Heart left ventricle (tissue), 16 donors: Measurements from ENCODE around the gene CYP26A1. TPM values are rescaled to one million over a fixed set of nuclear protein-coding genes. Genes with fewer than 3 reads are reported as not detected.
A peak's percentile ranks its signal among the peaks of the same experiment; 100 is the strongest.

Source experiments
- ATAC-seq, 4 donors: fragments of 200-7000 bp; cut with Tn5 transposase; one replicate each; pipeline ENCODE4 v1.9.1; 2020 to 2022; ENCODE audit warnings: moderate library complexity in 4 of 4, mild to moderate bottlenecking in 3 of 4, moderate number of reproducible peaks in 1 of 4
- DNase-seq, 5 donors: peaks; one replicate each; pipeline ENCODE4 v3.0.0-alpha.2; 2020
- H3K27ac ChIP-seq, 12 donors: fragments of 200-600 bp; sonication (generic) in 4 of 12; one replicate each; pipeline versions ENCODE4 v1.5.0 to v1.8.0; 2016 to 2022; ENCODE audit warnings: mild to moderate bottlenecking in 2 of 12
- H3K27me3 ChIP-seq, 9 donors: fragments of 200-600 bp; sonication (generic) in 2 of 9; one replicate each; pipeline versions ENCODE4 v1.5.1 to v1.8.0; 2016 to 2022; ENCODE audit warnings: mild to moderate bottlenecking in 3 of 9
- H3K36me3 ChIP-seq, 9 donors: fragments of 200-600 bp; sonication (generic) in 2 of 9; one replicate each; pipeline versions ENCODE4 v1.5.0 to v1.8.0; 2018 to 2022; ENCODE audit warnings: mild to moderate bottlenecking in 2 of 9
- H3K4me1 ChIP-seq, 12 donors: fragments of 200-600 bp; sonication (generic) in 4 of 12; one replicate each; pipeline versions ENCODE4 v1.5.0 to v1.8.0; 2016 to 2022; ENCODE audit warnings: mild to moderate bottlenecking in 3 of 12
- H3K4me3 ChIP-seq, 12 donors: fragments of 200-600 bp; sonication (generic) in 4 of 12; one replicate each; pipeline versions ENCODE4 v1.5.0 to v1.8.0; 2017 to 2022; ENCODE audit warnings: mild to moderate bottlenecking in 9 of 12, moderate library complexity in 4 of 12
- H3K9me3 ChIP-seq, 12 donors: fragments of 200-600 bp; sonication (generic) in 4 of 12; one replicate each; pipeline versions ENCODE4 v1.5.0 to v1.8.0; 2016 to 2022; ENCODE audit warnings: mild to moderate bottlenecking in 1 of 12
- CTCF ChIP-seq, 12 donors: fragments of 200-600 bp; sonication (generic) in 4 of 12; IDR thresholded peaks; one replicate each; pipeline versions ENCODE4 v1.5.0 to v1.8.0; 2018 to 2022; ENCODE audit warnings: antibody characterized with exemption in 12 of 12, mild to moderate bottlenecking in 5 of 12
- POLR2A ChIP-seq, 2 donors: fragments of 450-650 bp; IDR thresholded peaks; one replicate each; pipeline ENCODE4 v1.6.1; 2017; ENCODE audit warnings: antibody characterized with exemption in 2 of 2, mild to moderate bottlenecking in 2 of 2, moderate library complexity in 2 of 2
- WGBS, 4 donors: extraction: QIAGEN DNeasy Blood & Tissue Kit in 2 of 4; methylation state at CpG; one replicate each; pipeline versions ENCODE4 v1.1.5 to v1.1.7; 2013 to 2018; 5-methylcytosine and 5-hydroxymethylcytosine counted together
- intact Hi-C, 10 donors: fragments of 100-400 bp; cut with DNase I; formaldehyde crosslinking; loops; one replicate each; pipeline versions ENCODE4 v1.11.1 to v1.14.2; 2022
- polyA plus RNA-seq, 2 donors: library from polyadenylated mRNA; stranded (reverse); fragments of 200-250 nt; gene quantifications; one replicate each; pipeline ENCODE4 v1.2.3, GENCODE V29; 2013
- total RNA-seq, 9 donors: library from RNA; depleted of rRNA in 2 of 9; stranded (reverse); fragments of >200 nt in 2 of 9; fragmentation: NEBNext Ultra II Directional in 3 of 9; extraction: Animal tissue kit (Norgen Biotek cat#: 25700) in 3 of 9; gene quantifications; one replicate each; pipeline versions ENCODE4 v1.1.0 to v1.2.4, GENCODE V29; 2016 to 2023
- donor health status: ischemic (EF 13 %, LVEDD 7.1; RV severe dilation, severe dysfunction).
- donor health status: healthy with polysubstance abuse.
- donor health status: DM: no; HTN: yes; CAD: no.
- donor health status: DM: no; HTN: no; CAD: no.
- donor health status: ischemic (EF 25% LVEDD 6.9; RV normal size, moderate dysfunction).
- donor health status: ischemic (EF 25% LVEDD 5.7; RV mildly dilated, moderate dysfunction).
- donor health status: healthy.
- donor health status: DM: yes; HTN: yes; CAD: no.
- donor health status: ischemic (EF 35%, LVEDD 5.7; RV mildly dilated, moderate dysfunction).
- donor health status: nonischemic (EF 11% LVEDD 7.7; RV severe dilation, severe dysfunction).
- donor health status: DM: yes; HTN: yes; CAD: no.
- donor health status: PGD.
- donor health status: ischemic (EF 29% LVEDD 5.4; RV normal size, mild dysfunction).
- donor health status: nonischemic (EF 23%, LVEDD 6.1; RV moderate dilation, normal function).

The CYP26A1 gene
- total and polyA plus RNA-seq, 11 donors, result not detected

DNA sequence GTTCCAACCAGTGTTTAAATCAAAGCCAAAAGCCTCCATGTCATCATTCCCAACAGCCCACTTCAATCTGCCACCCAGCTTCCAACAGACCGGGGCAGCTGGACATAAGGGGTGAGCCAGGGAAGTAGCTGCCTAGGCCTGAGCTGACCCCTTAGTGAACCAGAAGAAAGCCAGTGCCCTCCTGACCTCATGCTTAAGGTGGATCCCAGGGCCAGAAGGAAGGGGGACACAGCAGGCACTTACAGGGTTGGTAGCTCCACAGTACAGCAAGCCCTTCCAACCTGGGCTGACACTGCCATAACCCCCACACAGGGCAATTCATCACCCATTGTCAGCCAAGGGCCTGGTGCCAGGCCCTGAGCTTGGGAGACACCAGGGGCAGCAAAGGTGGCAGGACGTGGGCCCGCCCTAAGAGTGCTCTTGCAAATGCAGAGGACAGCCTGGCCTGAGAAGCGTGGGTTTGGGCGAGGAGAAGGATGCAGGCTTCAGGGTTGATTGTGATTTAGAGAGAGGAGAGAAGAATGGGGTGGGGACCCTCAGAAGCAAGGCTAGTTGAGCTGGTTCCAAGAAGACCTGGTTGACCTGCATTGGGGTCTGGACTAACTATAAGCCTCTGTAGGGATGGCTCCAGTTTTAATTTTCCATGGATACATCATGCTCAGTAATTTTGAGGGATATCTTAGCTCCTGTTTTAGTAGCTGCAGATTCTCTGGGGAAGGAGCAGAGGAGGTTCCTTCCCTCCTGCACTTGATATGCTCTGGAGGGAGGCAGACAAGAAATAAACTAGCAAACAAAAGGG is 3.1 kb upstream of the CYP26A1 start:
- WGBS, 4 donors, result 73 to 75% (median 74%) methylated on average over 5 of the region's 5 CpGs
- Histone ChIP-seq H3K9me3 (no peaks in the 10 kb centered on the region), H3K27me3 (peaks cover 40 to 97% (median 94%) of the 10 kb centered on the region in 9 donors), H3K27ac (no peak overlapping the region), H3K4me1 (peaks cover 5 to 56% (median 29%) of the 10 kb centered on the region in 12 donors), H3K4me3 (no peak overlapping the region), H3K36me3 (no peaks in the 10 kb centered on the region)
- ATAC-seq (no peak), DNase-seq (no peak)
- TF ChIP-seq POLR2A (IDR thresholded peaks at IDR 0.05) (no peak), CTCF (IDR thresholded peaks at IDR 0.05) (no peak)
- intact Hi-C loops, result loop anchor here in 1 of 10 donors (10.0 kb wide), 1 partner anchor 284 kb away; no protein-coding TSS in a partner anchor

DNA sequence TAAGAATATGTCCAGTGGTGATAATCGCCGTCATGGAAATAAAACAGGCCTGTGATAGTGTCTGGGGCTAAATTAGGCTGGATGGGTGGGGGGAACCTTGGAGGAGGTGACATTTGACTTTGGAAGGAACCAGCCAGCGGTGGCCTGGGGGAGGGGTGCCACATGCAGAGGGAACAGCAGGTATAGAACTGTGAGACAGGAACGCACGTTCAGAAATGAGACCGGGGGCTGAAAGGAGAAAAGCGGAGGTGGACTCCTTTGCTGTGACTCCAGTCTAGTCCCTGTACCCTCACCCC is 2.6 kb upstream of the CYP26A1 start:
- ATAC-seq (no peak), DNase-seq (no peak)
- H3K36me3 ChIP-seq, result no peaks in the 10 kb centered on the region
- peaks cover 35 to 97% (median 93%) of the 10 kb centered on the region in 9 donors for H3K27me3 ChIP-seq
- no peak overlapping the region for H3K27ac ChIP-seq
- H3K4me1 ChIP-seq, result peaks cover 5 to 50% (median 29%) of the 10 kb centered on the region in 12 donors
- no peaks in the 10 kb centered on the region for H3K9me3 ChIP-seq
- 54 to 66% (median 63%) methylated on average over 7 of the region's 7 CpGs for WGBS, 4 donors
- TF ChIP-seq POLR2A (IDR thresholded peaks at IDR 0.05) (no peak), CTCF (IDR thresholded peaks at IDR 0.05) (no peak)
- intact Hi-C loops, result loop anchor here in 1 of 10 donors (10.0 kb wide), 1 partner anchor 284 kb away; no protein-coding TSS in a partner anchor
- no peak overlapping the region for H3K4me3 ChIP-seq

DNA sequence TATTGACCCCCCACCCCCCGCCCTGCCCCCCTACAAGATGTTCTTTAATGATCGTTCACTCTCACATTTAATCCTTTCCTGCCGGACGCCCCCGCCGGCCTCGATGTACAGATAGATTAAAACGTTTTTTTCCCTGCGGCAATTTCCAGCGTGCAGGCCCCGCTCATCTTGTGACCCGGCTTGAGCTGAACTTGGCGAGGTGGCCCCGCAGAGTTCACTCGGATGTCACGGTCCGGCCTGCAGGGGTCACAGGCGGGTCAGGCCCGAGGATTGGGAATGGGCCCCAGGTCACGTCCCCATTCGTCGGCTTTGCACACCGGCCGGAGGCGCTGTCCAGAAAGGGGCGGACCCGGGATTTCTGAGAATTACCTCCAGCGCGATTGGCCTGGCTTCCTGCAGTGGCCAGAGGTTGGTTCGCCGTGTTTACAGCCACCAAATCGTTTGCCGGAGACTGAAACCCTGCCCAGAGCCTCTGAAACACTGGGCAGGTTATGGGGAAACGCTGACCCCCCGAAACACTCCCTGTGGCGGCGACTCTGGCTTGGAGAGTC is 1.9 kb upstream of the CYP26A1 start:
- no peak for TF ChIP-seq POLR2A (IDR thresholded peaks at IDR 0.05)
- intact Hi-C loops, result loop anchor here in 1 of 10 donors (10.0 kb wide), 1 partner anchor 283 kb away; no protein-coding TSS in a partner anchor
- no peak for DNase-seq
- Histone ChIP-seq H3K36me3 (no peaks in the 10 kb centered on the region), H3K4me3 (peak overlapping the region in 11 of 12 donors; percentile 27 to 56 (median 37)), H3K9me3 (no peaks in the 10 kb centered on the region), H3K27me3 (peaks cover 29 to 97% (median 88%) of the 10 kb centered on the region in 9 donors), H3K27ac (no peak overlapping the region), H3K4me1 (peaks cover 5 to 48% (median 29%) of the 10 kb centered on the region in 12 donors)
- peak in 2 of 4 donors; percentile 20 to 21 for ATAC-seq
- 2 to 7% (median 4%) methylated on average over 27 to 37 of the region's 37 CpGs for WGBS, 4 donors

GRCh38 chr10:93072225-93072712 is 1.4 kb upstream of the CYP26A1 start:
- no peak for DNase-seq
- ATAC-seq, result no peak
- intact Hi-C loops, result loop anchor here in 1 of 10 donors (10.0 kb wide), 1 partner anchor 283 kb away; no protein-coding TSS in a partner anchor
- Histone ChIP-seq H3K4me3 (peak overlapping the region in 11 of 12 donors; percentile 27 to 56 (median 37)), H3K4me1 (peaks cover 5 to 48% (median 29%) of the 10 kb centered on the region in 12 donors), H3K27me3 (peaks cover 29 to 96% (median 83%) of the 10 kb centered on the region in 9 donors), H3K9me3 (no peaks in the 10 kb centered on the region), H3K36me3 (no peaks in the 10 kb centered on the region), H3K27ac (no peak overlapping the region)
- TF ChIP-seq POLR2A (IDR thresholded peaks at IDR 0.05) (no peak), CTCF (IDR thresholded peaks at IDR 0.05) (no peak)
- 1% methylated on average over 22 to 27 of the region's 27 CpGs for WGBS, 4 donors
